NCI-H2227 (cell line): ENCODE measurements around the gene EDC4.

Experiments used
- DNase-seq: peaks from one replicate; lab custom pipeline; 2025; ENCODE audit not compliant: unreplicated experiment; lab: John Stamatoyannopoulos, UW

The EDC4 gene

DNA sequence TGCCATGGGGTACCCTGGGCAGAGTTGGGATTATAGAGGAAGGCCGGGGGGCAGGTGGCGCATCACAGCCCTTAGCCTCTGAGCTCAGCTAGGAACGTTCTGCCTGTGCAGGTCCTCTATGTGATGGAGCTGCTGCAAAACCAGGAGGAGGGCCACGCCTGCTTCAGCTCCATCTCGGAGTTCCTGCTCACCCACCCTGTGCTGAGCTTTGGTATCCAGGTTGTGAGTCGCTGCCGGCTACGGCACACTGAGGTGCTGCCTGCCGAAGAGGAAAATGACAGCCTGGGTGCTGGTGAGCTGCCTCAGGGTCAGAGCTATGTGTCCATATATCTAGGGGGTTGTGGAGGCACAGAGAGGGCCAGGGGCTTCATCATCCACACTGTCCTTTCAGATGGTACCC, 6.0 kb downstream of the EDC4 start:
- DNase-seq: no peak

- no peak for DNase-seq
Measured at GRCh38 chr16:67879462-67879861, 6.6 kb downstream of the EDC4 start.

DNA sequence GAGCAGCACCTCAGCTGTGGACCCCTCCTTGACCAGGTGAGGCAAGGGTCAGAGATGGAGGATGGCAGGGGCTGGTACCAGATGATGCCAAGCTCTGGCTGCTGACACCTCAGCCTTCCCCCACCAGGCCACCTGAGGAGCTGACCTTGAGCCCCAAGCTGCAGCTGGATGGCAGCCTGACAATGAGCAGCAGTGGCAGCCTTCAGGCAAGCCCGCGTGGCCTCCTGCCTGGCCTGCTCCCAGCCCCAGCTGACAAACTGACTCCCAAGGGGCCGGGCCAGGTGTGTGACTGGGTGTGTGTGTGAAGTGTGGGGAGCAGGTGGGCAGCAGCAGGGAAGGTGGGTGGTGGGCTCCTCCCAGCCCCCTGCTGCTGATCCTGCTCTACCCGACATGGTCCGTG, 7.1 kb downstream of the EDC4 start:
- no peak for DNase-seq

GRCh38 chr16:67880584-67880983, 7.7 kb downstream of the EDC4 start:
- DNase-seq: no peak

GRCh38 chr16:67881621-67882161, 8.8 kb downstream of the EDC4 start:
- no peak for DNase-seq

DNA sequence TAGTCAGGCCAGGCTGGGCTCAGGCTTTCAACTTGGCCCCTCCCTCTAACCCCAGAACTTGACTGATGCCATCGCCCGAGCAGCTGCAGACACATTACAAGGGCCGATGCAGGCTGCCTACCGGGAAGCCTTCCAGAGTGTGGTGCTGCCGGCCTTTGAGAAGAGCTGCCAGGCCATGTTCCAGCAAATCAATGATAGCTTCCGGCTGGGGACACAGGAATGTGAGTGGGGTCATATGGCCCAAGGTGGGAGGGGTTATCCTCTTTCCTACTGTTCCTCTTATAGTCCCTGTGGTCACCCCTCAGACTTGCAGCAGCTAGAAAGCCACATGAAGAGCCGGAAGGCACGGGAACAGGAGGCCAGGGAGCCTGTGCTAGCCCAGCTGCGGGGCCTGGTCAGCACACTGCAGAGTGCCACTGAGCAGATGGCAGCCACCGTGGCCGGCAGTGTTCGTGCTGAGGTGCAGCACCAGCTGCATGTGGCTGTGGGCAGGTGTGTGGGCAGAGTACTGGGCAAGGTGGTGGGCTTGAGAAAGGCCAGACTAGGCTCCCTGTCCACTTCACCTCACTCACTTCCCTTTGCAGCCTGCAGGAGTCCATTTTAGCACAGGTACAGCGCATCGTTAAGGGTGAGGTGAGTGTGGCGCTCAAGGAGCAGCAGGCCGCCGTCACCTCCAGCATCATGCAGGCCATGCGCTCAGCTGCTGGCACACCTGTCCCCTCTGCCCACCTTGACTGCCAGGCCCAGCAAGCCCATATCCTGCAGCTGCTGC, 9.7 kb downstream of the EDC4 start:
- DNase-seq: no peak

DNA sequence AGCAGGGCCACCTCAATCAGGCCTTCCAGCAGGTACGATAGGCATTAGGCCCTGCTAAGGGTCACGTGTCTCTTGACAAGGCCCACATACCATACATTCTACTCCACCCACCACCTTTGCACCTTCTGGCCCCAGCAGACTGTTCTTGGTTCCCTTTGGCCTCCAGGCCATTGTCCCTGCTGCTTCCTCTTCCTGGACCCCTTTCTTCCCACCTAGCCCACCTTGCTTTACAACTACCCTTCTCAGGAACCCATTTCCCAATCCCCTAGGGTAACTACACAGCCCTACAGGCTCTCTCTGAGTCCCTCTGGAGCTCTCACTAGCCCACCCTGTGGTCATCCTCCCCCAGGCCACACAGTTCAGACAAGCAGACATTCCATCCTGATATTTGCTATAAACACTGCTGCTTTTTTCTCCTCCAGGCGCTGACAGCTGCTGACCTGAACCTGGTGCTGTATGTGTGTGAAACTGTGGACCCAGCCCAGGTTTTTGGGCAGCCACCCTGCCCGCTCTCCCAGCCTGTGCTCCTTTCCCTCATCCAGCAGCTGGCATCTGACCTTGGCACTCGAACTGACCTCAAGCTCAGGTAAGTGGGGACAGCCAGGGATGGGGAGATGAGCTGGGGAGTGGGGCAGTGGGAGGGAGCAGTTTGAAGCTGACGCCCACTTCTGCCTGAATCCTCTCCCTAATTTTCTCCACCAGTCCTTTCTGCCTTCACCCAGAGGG, 10.5 kb downstream of the EDC4 start:
- DNase-seq: no peak

GRCh38 chr16:67883872-67884261, 11.0 kb downstream of the EDC4 start:
- peak; percentile 50 for DNase-seq

- peak; percentile 88 for DNase-seq
Measured at GRCh38 chr16:67884684-67885083, 11.8 kb downstream of the EDC4 start, which contains the start of gene NRN1L. Gene NRN1L, plus strand, starts transcription at chr16:67884885. Its CDS starts 19 bp downstream, at chr16:67884904.

DNA sequence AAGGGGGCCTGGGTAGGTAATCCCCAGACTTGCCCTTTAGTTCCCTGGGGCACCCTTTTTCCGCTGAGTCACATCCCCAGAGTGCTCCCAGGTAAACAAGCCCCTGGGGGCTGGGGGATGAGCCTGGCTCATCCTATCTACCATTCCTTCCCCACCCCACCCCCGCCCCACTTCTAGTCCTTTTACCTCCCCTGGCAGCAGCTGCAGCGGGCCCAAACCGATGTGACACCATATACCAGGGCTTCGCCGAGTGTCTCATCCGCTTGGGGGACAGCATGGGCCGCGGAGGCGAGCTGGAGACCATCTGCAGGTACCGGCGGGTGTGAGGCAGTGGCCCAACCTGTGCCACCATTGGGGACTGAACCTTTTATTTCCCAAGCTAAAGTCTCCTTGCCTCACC, 12.7 kb downstream of the EDC4 start:
- DNase-seq: no peak

GRCh38 chr16:67885976-67886375, 13.1 kb downstream of the EDC4 start:
- no peak for DNase-seq

GRCh38 chr16:67886387-67886786, 13.5 kb downstream of the EDC4 start:
- no peak for DNase-seq

DNA sequence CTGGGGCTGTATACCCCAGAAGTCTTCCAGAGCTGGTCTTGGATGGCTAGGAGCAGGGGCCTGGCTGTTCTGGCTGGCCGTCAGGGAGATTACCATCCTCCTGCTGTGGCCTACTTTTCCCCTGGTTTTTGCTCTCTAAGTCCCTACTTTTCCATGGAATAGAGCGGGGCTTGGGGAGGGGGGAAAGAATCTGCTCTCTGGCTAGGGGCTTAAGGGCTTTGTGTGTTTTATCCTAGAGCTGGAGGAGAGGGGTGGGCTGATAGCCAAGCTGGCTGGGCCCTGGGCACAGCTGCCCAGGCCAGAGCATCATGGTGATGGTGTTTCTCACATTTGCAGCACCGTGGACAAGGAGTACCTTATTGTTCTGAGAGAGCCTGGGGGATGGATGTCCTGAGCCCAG, 15.5 kb downstream of the EDC4 start:
- no peak for DNase-seq

DNA sequence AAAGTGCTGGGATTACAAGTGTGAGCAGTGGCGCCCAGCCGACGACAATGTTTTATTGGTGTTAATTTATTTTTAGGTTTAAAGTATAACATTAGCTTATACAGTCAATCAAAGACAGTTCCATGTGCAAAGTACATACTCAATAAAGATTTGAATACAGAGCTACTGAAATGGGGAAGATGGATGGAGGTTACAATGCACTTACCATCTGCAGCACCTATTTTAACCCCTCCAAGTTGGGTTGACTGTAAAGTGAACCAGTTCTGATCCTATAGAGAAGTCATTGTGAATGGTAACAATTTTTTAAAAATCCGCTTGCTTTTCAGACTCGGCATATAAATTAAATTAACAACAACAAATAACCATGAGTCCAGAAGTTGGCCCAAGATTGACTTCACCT, 19.5 kb downstream of the EDC4 start:
- no peak for DNase-seq

GRCh38 chr16:67892899-67893742, 20.3 kb downstream of the EDC4 start, which contains the start of gene PSKH1:
Gene PSKH1, plus strand, starts transcription at chr16:67893254. Its CDS starts 15,496 bp downstream, at chr16:67908750.
- DNase-seq: peak; percentile 94

- DNase-seq: peak; percentile 15
Measured at GRCh38 chr16:67893743-67894399, 21.0 kb downstream of the EDC4 start.

DNA sequence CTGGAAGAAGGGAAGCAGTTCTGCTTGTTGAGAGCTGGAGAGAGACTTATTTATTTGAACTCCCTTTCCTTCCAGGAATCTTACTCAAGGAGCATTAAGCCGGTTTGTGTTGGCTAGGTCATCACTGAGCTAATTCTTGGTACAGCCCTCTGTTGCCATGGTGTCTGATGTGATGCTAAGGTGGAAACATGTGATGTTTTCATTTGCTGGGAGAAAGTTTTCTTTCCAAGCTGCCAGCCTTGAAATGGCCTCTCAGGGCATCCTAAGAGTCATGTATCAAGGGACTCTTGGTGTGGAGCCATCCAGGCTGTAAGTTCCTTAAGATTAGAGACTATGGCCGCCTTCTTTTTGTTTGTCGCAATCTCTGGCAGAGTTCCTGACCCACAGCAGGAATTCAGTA, 24.4 kb downstream of the EDC4 start:
- DNase-seq: no peak

- no peak for DNase-seq
Measured at GRCh38 chr16:67901734-67902133, 28.9 kb downstream of the EDC4 start.

- no peak for DNase-seq
Measured at GRCh38 chr16:67902831-67903230, 30.0 kb downstream of the EDC4 start.

DNA sequence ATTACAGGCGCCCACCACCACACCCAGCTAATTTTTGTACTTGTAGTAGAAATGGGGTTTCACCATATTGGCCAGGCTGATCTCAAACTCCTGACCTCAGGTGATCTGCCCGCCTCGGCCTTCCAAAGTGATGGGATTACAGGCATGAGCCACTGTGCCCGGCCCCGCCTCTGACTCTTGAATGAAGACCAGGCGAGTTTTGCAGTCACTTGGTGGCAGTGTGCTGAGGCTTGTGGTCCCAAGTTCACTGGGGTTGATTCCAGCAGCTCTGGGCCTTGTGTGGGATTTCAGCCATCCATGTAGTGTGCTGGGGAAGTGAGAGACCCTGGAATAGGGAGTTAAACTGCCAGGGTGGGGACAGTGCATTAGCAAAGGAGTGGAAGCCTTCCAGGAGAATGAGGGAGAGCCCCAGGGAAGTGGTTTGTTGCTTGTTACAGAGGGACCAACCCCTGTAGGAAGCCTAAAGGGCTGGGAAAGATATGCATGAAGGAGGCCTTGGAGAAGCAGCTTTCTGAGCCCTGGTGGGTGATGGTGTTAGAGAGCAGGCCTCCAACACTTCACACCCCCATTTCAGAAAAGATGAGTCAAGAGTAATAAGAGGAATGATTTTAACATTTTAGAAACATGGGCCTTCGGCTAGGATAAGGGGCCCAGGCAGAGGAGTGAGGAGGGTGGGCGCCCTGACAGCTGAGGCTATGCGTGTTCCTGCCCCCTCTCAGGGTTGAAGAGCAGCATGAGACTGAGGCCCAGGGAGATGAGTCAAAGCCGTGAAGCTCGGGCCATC, 34.7 kb downstream of the EDC4 start:
- no peak for DNase-seq
